B cell (primary cell): Measurements from ENCODE around the gene DEFB124. TPM values are rescaled to one million over a fixed set of nuclear protein-coding genes. Genes with fewer than 3 reads are reported as not detected.
"Not testable (repeated sequence)": the region's sequence is repeated elsewhere in the genome, so short reads cannot be mapped to it uniquely, and the experiment has no call there.

Experiments used
- ATAC-seq: fragments of 200-7000 bp; cut with Tn5 transposase; one replicate; pipeline ENCODE4 v1.10.0; 2021; ENCODE audit warnings: low read depth, mild to moderate bottlenecking, moderate number of reproducible peaks, moderate library complexity
- CTCF ChIA-PET: fragments of 350-600 bp; sonication (Branson Sonifier 250); formaldehyde crosslinking; loops from one replicate; lab custom pipeline; 2021; ENCODE audit warnings: antibody characterized with exemption, inconsistent platforms; lab: Charles Lee
- POLR2A ChIA-PET: fragments of 350-600 bp; sonication (Branson Sonifier 250); formaldehyde crosslinking; loops from one replicate; lab custom pipeline; 2021; ENCODE audit warnings: antibody characterized with exemption; lab: Charles Lee
- DNase-seq: peaks from one replicate; pipeline ENCODE4 v3.0.0; 2013
- H2AFZ ChIP-seq: 2 replicates; pipeline ENCODE4 v1.6.1; 2012; ENCODE audit warnings: mild to moderate bottlenecking, low read depth, low read length; ENCODE audit not compliant: insufficient read depth, poor library complexity, severe bottlenecking
- H3K27ac ChIP-seq, 2 donors: 1 replicate in 1 of 2; 2 replicates in 1 of 2; pipeline ENCODE4 v1.5.1; 2012 to 2013; ENCODE audit warnings: low read length in 2 of 2, mild to moderate bottlenecking in 2 of 2, moderate library complexity in 1 of 2
- H3K27me3 ChIP-seq, 4 experiments: fragments of 200-600 bp in 1 of 4; sonication (generic) in 1 of 4; replicated peaks in 1 of 4; 1 replicate in 2 of 4; 2 replicates in 2 of 4; pipeline versions ENCODE4 v1.6.1 to v1.7.0; 2013 to 2016; ENCODE audit warnings: low read length in 3 of 4, mild to moderate bottlenecking in 2 of 4, mixed read lengths in 1 of 4, moderate library complexity in 1 of 4; ENCODE audit not compliant: insufficient read depth in 4 of 4, control insufficient read depth in 3 of 4; ENCODE audit errors: control extremely low read depth in 1 of 4
- H3K36me3 ChIP-seq, 2 experiments: replicated peaks in 1 of 2; 1 replicate in 1 of 2; 2 replicates in 1 of 2; pipeline versions ENCODE4 v1.6.1 to v1.7.1; 2013; ENCODE audit warnings: low read length in 1 of 2; ENCODE audit not compliant: insufficient read depth in 2 of 2, control insufficient read depth in 1 of 2; ENCODE audit errors: control extremely low read depth in 1 of 2, extremely low read depth in 1 of 2
- H3K4me1 ChIP-seq, 2 donors: fragments of 200-600 bp in 1 of 2; sonication (generic) in 1 of 2; 1 replicate in 1 of 2; 2 replicates in 1 of 2; pipeline versions ENCODE4 v1.5.1 to v1.6.1; 2013 to 2017; ENCODE audit warnings: low read length in 2 of 2; ENCODE audit not compliant: control insufficient read depth in 2 of 2, insufficient read depth in 2 of 2
- H3K4me2 ChIP-seq: replicated peaks from 2 replicates; pipeline ENCODE3; 2012; ENCODE audit warnings: mild to moderate bottlenecking, low read depth, low read length; ENCODE audit not compliant: poor library complexity, severe bottlenecking
- H3K4me3 ChIP-seq, 5 experiments: fragments of 200-600 bp in 1 of 5; sonication (generic) in 1 of 5; 1 replicate in 3 of 5; 2 replicates in 2 of 5; pipeline versions ENCODE4 v1.5.1 to v1.7.0; 2011 to 2016; ENCODE audit warnings: low read length in 4 of 5, mild to moderate bottlenecking in 4 of 5, low read depth in 2 of 5, control low read depth in 1 of 5, moderate library complexity in 1 of 5; ENCODE audit not compliant: insufficient read depth in 1 of 5; ENCODE audit errors: control extremely low read depth in 1 of 5, extremely low read depth in 1 of 5
- H3K79me2 ChIP-seq: fragments of 200-600 bp; sonication (generic); one replicate; pipeline ENCODE4 v1.6.0; 2016; ENCODE audit warnings: low read length; ENCODE audit not compliant: control insufficient read depth, insufficient read depth
- H3K9ac ChIP-seq: fragments of 200-600 bp; sonication (generic); 2 replicates; pipeline ENCODE4 v1.6.1; 2017; ENCODE audit warnings: mild to moderate bottlenecking, low read length, moderate library complexity
- H3K9me3 ChIP-seq, 3 donors: one replicate each; pipeline versions ENCODE4 v1.6.1 to v1.7.1; 2013; ENCODE audit warnings: low read length in 2 of 3; ENCODE audit not compliant: control insufficient read depth in 2 of 3, insufficient read depth in 1 of 3; ENCODE audit errors: control extremely low read depth in 1 of 3
- H4K20me1 ChIP-seq: 2 replicates; pipeline ENCODE4 v1.6.0; 2012; ENCODE audit warnings: mild to moderate bottlenecking, low read length; ENCODE audit not compliant: insufficient read depth, control insufficient read depth, poor library complexity, severe bottlenecking
- H3K27ac Mint-ChIP-seq: one replicate; pipeline ENCODE4 v1.8.0; 2021; ENCODE audit warnings: mixed read lengths
- H3K27me3 Mint-ChIP-seq: one replicate; pipeline ENCODE4 v1.8.0; 2021; ENCODE audit warnings: mixed read lengths
- H3K4me1 Mint-ChIP-seq: one replicate; pipeline ENCODE4 v1.8.0; 2021; ENCODE audit warnings: mixed read lengths
- H3K4me3 Mint-ChIP-seq: one replicate; pipeline ENCODE4 v1.8.0; 2021; ENCODE audit warnings: mixed read lengths
- H3K9me3 Mint-ChIP-seq: one replicate; pipeline ENCODE4 v1.8.0; 2022; ENCODE audit warnings: mixed read lengths; ENCODE audit not compliant: insufficient read depth
- CTCF ChIP-seq: fragments of 200-600 bp; IDR thresholded peaks from one replicate; pipeline ENCODE4 v1.8.0; 2022; ENCODE audit warnings: antibody characterized with exemption, mild to moderate bottlenecking
- EZH2 ChIP-seq: IDR thresholded peaks from 2 replicates; pipeline ENCODE4 v1.6.1; 2012; ENCODE audit warnings: borderline replicate concordance, low read depth, mild to moderate bottlenecking, moderate library complexity, low read length; ENCODE audit not compliant: insufficient read depth, poor library complexity, severe bottlenecking
- WGBS: methylation state at CpG from one replicate; pipeline ENCODE4 v1.1.5; 2013; ENCODE audit warnings: missing lambda C conversion rate; ENCODE audit not compliant: insufficient coverage; 5-methylcytosine and 5-hydroxymethylcytosine counted together
- intact Hi-C: fragments of 100-400 bp; cut with micrococcal nuclease; formaldehyde crosslinking; loops from one replicate; pipeline ENCODE4 v1.10.0; 2022
- polyA plus RNA-seq: library from polyadenylated mRNA; depleted of rRNA; stranded (reverse); fragments of >200 nt; gene quantifications from 2 replicates; pipeline ENCODE4 v1.2.3, GENCODE V29; 2012
- total RNA-seq, 2 donors: library from RNA; stranded (reverse); fragments of 120-200 nt in 1 of 2; gene quantifications; 1 replicate in 1 of 2; 2 replicates in 1 of 2; pipeline versions ENCODE4 v1.2.3 to v1.2.4, GENCODE V29; 2013 to 2022

Gene DEFB124
- total and polyA plus RNA-seq, 2 donors (not counting 1 experiment from before 2014, with no cell fraction given): not detected

GRCh38 chr20:31523361-31524283 lies 48.7 kb upstream of the DEFB124 start:
- 83% methylated on average over 2 of the region's 8 CpGs for WGBS
- no peak for TF ChIP-seq EZH2
- no peak for TF ChIP-seq CTCF
- H3K4me1 Mint-ChIP-seq: peaks cover 19% of the 10 kb centered on the region

GRCh38 chr20:31522731-31523130 lies 47.8 kb upstream of the DEFB124 start:
- no peaks in the 10 kb centered on the region for H3K9me3 Mint-ChIP-seq
- peaks cover 19% of the 10 kb centered on the region for H3K4me1 Mint-ChIP-seq
- POLR2A ChIA-PET: no interaction called here
- no peak overlapping the region for H3K27ac ChIP-seq
- no peaks in the 10 kb centered on the region for H3K27me3 Mint-ChIP-seq
- peaks cover 0 to 17% of the 10 kb centered on the region in 2 experiments for H3K36me3 ChIP-seq
- H3K27me3 ChIP-seq: no peaks in the 10 kb centered on the region
- H3K79me2 ChIP-seq: peaks cover 62% of the 10 kb centered on the region
- H3K9ac ChIP-seq: no peak overlapping the region
- H2AFZ ChIP-seq: no peak overlapping the region
- intact Hi-C loops: no loop called here
- CTCF ChIA-PET: no interaction called here
- peaks cover 0 to 4% of the 10 kb centered on the region in 2 donors for H3K4me1 ChIP-seq
- no peak overlapping the region for H3K4me3 Mint-ChIP-seq
- H3K9me3 ChIP-seq: no peaks in the 10 kb centered on the region
- H3K4me2 ChIP-seq: no peak overlapping the region
- no peak for ATAC-seq
- H3K4me3 ChIP-seq: no peak overlapping the region
- TF ChIP-seq EZH2 (no peak), CTCF (no peak)
- DNase-seq: no peak
- no CpG with 5 or more reads among the region's 6 CpGs for WGBS
- H3K27ac Mint-ChIP-seq: no peak overlapping the region
- H4K20me1 ChIP-seq: peaks cover 42% of the 10 kb centered on the region

More at GRCh38 chr20:31523361-31524283, 48.7 kb upstream of the DEFB124 start:
- no peaks in the 10 kb centered on the region for H3K9me3 ChIP-seq
- DNase-seq: no peak
- ChIA-PET CTCF (no interaction called here), POLR2A (no interaction called here)
- no peak overlapping the region for H3K9ac ChIP-seq
- Mint-ChIP-seq H3K9me3 (no peaks in the 10 kb centered on the region), H3K27me3 (no peaks in the 10 kb centered on the region), H3K4me3 (no peak overlapping the region), H3K27ac (no peak overlapping the region)
- no peak overlapping the region for H3K27ac ChIP-seq
- H3K36me3 ChIP-seq: peaks cover 0 to 20% of the 10 kb centered on the region in 2 experiments
- no peak overlapping the region for H3K4me2 ChIP-seq
- peaks cover 64% of the 10 kb centered on the region for H3K79me2 ChIP-seq
- peaks cover 39% of the 10 kb centered on the region for H4K20me1 ChIP-seq
- peaks cover 0 to 4% of the 10 kb centered on the region in 2 donors for H3K4me1 ChIP-seq
- no peak overlapping the region for H3K4me3 ChIP-seq
- H2AFZ ChIP-seq: no peak overlapping the region
- intact Hi-C loops: no loop called here
- H3K27me3 ChIP-seq: no peaks in the 10 kb centered on the region
- ATAC-seq: no peak

GRCh38 chr20:31521267-31521666 lies 46.3 kb upstream of the DEFB124 start:
- intact Hi-C loops, H3K9ac ChIP-seq, H3K9me3 Mint-ChIP-seq, H3K4me3 ChIP-seq, H3K27ac Mint-ChIP-seq, H3K27ac ChIP-seq, H3K4me3 Mint-ChIP-seq, H2AFZ ChIP-seq, H3K4me2 ChIP-seq, H3K27me3 Mint-ChIP-seq, DNase-seq, POLR2A ChIA-PET, ATAC-seq, H3K9me3 ChIP-seq, H3K36me3 ChIP-seq, H3K27me3 ChIP-seq: not testable (repeated sequence)
- 96% methylated on average over 5 of the region's 7 CpGs for WGBS
- H3K4me1 Mint-ChIP-seq: peaks cover 19% of the 10 kb centered on the region
- H3K79me2 ChIP-seq: peaks cover 72% of the 10 kb centered on the region
- CTCF ChIA-PET: interaction anchor here (2.4 kb wide), 1 partner anchor 18 kb away, joined by 8 read pairs; no protein-coding TSS in a partner anchor
- H3K4me1 ChIP-seq: peaks cover 9 to 14% of the 10 kb centered on the region in 2 donors
- peaks cover 57% of the 10 kb centered on the region for H4K20me1 ChIP-seq
